ENCODE results near the gene ABHD16A. TPM values are rescaled to one million over a fixed set of nuclear protein-coding genes. Genes with fewer than 3 reads are reported as not detected.

ABHD16A gene
- total RNA-seq, 1 experiment from 2014 or later = 89.9 TPM

GRCh38 chr6:31730631-31731086, 27.5 kb upstream of the ABHD16A start:
- Mint-ChIP-seq H3K9me3 (ENCODE audit: low read depth, unreplicated experiment) (no peaks in the 10 kb centered on the region), H3K27ac (ENCODE audit: unreplicated experiment) (peak overlapping the region; percentile 92), H3K4me1 (ENCODE audit: low read depth, unreplicated experiment) (peaks cover 29% of the 10 kb centered on the region), H3K4me3 (ENCODE audit: low read depth, unreplicated experiment) (peak overlapping the region; percentile 89), H3K27me3 (ENCODE audit: unreplicated experiment) (no peaks in the 10 kb centered on the region), H3K36me3 (ENCODE audit: insufficient read depth, unreplicated experiment) (peaks cover 78% of the 10 kb centered on the region)
- DNase-seq = no peak
- BruUV-seq (replicated peaks) = no TSS peak
- no peak for TF ChIP-seq CTCF (IDR thresholded peaks at IDR 0.05; ENCODE audit: unreplicated experiment)
- CTCF ChIA-PET = interaction anchor here (1.2 to 2.3 kb wide), 6 partner anchors 9 to 44 kb away, joined by 6 to 51 read pairs (median 8); partner anchors contain the start of genes ABHD16A, LY6G6D and MSH5
- intact Hi-C loops (cut with micrococcal nuclease; ENCODE audit: unreplicated experiment) = no loop called here

GRCh38 chr6:31729979-31730630, 27.0 kb upstream of the ABHD16A start:
- Mint-ChIP-seq H3K36me3 (ENCODE audit: insufficient read depth, unreplicated experiment) (peaks cover 73% of the 10 kb centered on the region), H3K27ac (ENCODE audit: unreplicated experiment) (peak overlapping the region; percentile 92), H3K4me3 (ENCODE audit: low read depth, unreplicated experiment) (peak overlapping the region; percentile 89), H3K9me3 (ENCODE audit: low read depth, unreplicated experiment) (no peaks in the 10 kb centered on the region), H3K4me1 (ENCODE audit: low read depth, unreplicated experiment) (peaks cover 29% of the 10 kb centered on the region), H3K27me3 (ENCODE audit: unreplicated experiment) (no peaks in the 10 kb centered on the region)
- CTCF ChIA-PET = interaction anchor here (0.6 to 2.3 kb wide), 15 partner anchors 9 to 222 kb away, joined by 3 to 51 read pairs (median 5); partner anchors contain the start of genes ABHD16A, HSPA1B, LSM2 and LY6G6D
- DNase-seq = peak; percentile 93
- intact Hi-C loops (cut with micrococcal nuclease; ENCODE audit: unreplicated experiment) = loop anchor here (1.0 kb wide), 2 partner anchors 8 to 39 kb away; no protein-coding TSS in a partner anchor
- TF ChIP-seq CTCF (IDR thresholded peaks at IDR 0.05; ENCODE audit: unreplicated experiment) = no peak
- BruUV-seq (replicated peaks) = no TSS peak

GRCh38 chr6:31729515-31729978, 26.4 kb upstream of the ABHD16A start:
- intact Hi-C loops (cut with micrococcal nuclease; ENCODE audit: unreplicated experiment) = loop anchor here (1.0 kb wide), 2 partner anchors 9 to 40 kb away; no protein-coding TSS in a partner anchor
- CTCF ChIA-PET = interaction anchor here (0.6 to 2.3 kb wide), 15 partner anchors 10 to 223 kb away, joined by 3 to 51 read pairs (median 5); partner anchors contain the start of genes ABHD16A, HSPA1B, LSM2 and LY6G6D
- peak overlapping the region; percentile 92 for H3K27ac Mint-ChIP-seq (ENCODE audit: unreplicated experiment)
- H3K36me3 Mint-ChIP-seq (ENCODE audit: insufficient read depth, unreplicated experiment) = peaks cover 67% of the 10 kb centered on the region
- no peaks in the 10 kb centered on the region for H3K27me3 Mint-ChIP-seq (ENCODE audit: unreplicated experiment)
- TF ChIP-seq CTCF (IDR thresholded peaks at IDR 0.05; ENCODE audit: unreplicated experiment) = no peak
- H3K4me1 Mint-ChIP-seq (ENCODE audit: low read depth, unreplicated experiment) = peaks cover 29% of the 10 kb centered on the region
- BruUV-seq (replicated peaks) = no TSS peak
- DNase-seq = peak; percentile 98
- H3K9me3 Mint-ChIP-seq (ENCODE audit: low read depth, unreplicated experiment) = no peaks in the 10 kb centered on the region
- peak overlapping the region; percentile 89 for H3K4me3 Mint-ChIP-seq (ENCODE audit: low read depth, unreplicated experiment)

GRCh38 chr6:31728767-31729514, 25.8 kb upstream of the ABHD16A start, which contains the start of gene DDAH2:
Gene DDAH2 (minus strand): TSS chr6:31729299. CDS start chr6:31729161, 138 bp downstream.
- TF ChIP-seq CTCF (IDR thresholded peaks at IDR 0.05; ENCODE audit: unreplicated experiment) = peak; percentile 95
- DNase-seq = no peak
- Mint-ChIP-seq H3K36me3 (ENCODE audit: insufficient read depth, unreplicated experiment) (peaks cover 63% of the 10 kb centered on the region), H3K4me3 (ENCODE audit: low read depth, unreplicated experiment) (peak within 1 kb of the TSS; percentile 89), H3K4me1 (ENCODE audit: low read depth, unreplicated experiment) (peaks cover 28% of the 10 kb centered on the region), H3K9me3 (ENCODE audit: low read depth, unreplicated experiment) (no peaks in the 10 kb centered on the region), H3K27ac (ENCODE audit: unreplicated experiment) (peak within 1 kb of the TSS; percentile 92), H3K27me3 (ENCODE audit: unreplicated experiment) (no peaks in the 10 kb centered on the region)
- CTCF ChIA-PET = interaction anchor here (0.6 to 2.3 kb wide), 12 partner anchors 10 to 223 kb away, joined by 3 to 51 read pairs (median 6); partner anchors contain the start of genes ABHD16A, HSPA1B, LSM2 and LY6G6D
- intact Hi-C loops (cut with micrococcal nuclease; ENCODE audit: unreplicated experiment) = loop anchor here (1.0 kb wide), 2 partner anchors 9 to 40 kb away; no protein-coding TSS in a partner anchor
- no TSS peak for BruUV-seq (replicated peaks)
